GM12891 (cell line): ENCODE results near the gene GLIS1.

Source experiments
- POLR2A ChIP-seq: IDR thresholded peaks from 2 replicates; pipeline ENCODE4 v1.6.1; 2011; ENCODE audit warnings: low read depth, low read length, control low read depth
- POLR2AphosphoS5 ChIP-seq: IDR thresholded peaks from 2 replicates; pipeline ENCODE4 v1.6.1; 2011; ENCODE audit warnings: low read depth, low read length, control low read depth
- TAF1 ChIP-seq: IDR thresholded peaks from 2 replicates; pipeline ENCODE4 v1.6.1; 2011; ENCODE audit warnings: low read depth, low read length, control low read depth

- TF ChIP-seq TAF1 (no peak), POLR2AphosphoS5 (no peak), POLR2A (no peak)
Measured at GRCh38 chr1:53615101-53615500, 123.9 kb downstream of the GLIS1 start.
